Endothelial cell of umbilical vein (primary cell): ENCODE results near the gene FAM177B. TPM values are rescaled to one million over a fixed set of nuclear protein-coding genes. Genes with fewer than 3 reads are reported as not detected.
"Not testable (repeated sequence)": the region's sequence is repeated elsewhere in the genome, so short reads cannot be mapped to it uniquely, and the experiment has no call there.

Experiments
- BruUV-seq: library from RNA; stranded (reverse); fragments of 400-500 nt; replicated peaks from 2 replicates; lab custom pipeline; 2021; lab: Mats Ljungman, UMichigan
- CTCF ChIA-PET: fragments of 300-600, 350-600 bp; sonication (Branson Sonifier 250); formaldehyde crosslinking; loops from one replicate; lab custom pipeline; 2021; ENCODE audit warnings: antibody characterized with exemption, inconsistent platforms; lab: Charles Lee
- POLR2A ChIA-PET: fragments of 300-600, 350-600 bp; sonication (Branson Sonifier 250); formaldehyde crosslinking; loops from one replicate; lab custom pipeline; 2021; ENCODE audit warnings: antibody characterized with exemption, inconsistent platforms; lab: Charles Lee
- DNase-seq: peaks from one replicate; pipeline ENCODE4 v3.0.0-alpha.2; 2011; ENCODE audit warnings: low read depth, low spot score
- FAIRE-seq: peaks from 2 replicates; lab custom pipeline; 2011; peaks lifted over from hg19 to GRCh38; lab: Jason Lieb, UNC
- H2AFZ ChIP-seq: 2 replicates; pipeline ENCODE4 v1.6.0; 2012; ENCODE audit warnings: low read depth, low read length, control low read depth, inconsistent platforms
- H3K27ac ChIP-seq: 2 replicates; pipeline ENCODE4 v1.5.1; 2011; ENCODE audit warnings: low read depth, mild to moderate bottlenecking, control low read depth, low read length, moderate library complexity; ENCODE audit not compliant: insufficient read depth
- H3K27me3 ChIP-seq, 2 experiments: 2 replicates each; pipeline versions ENCODE4 v1.6.0 to v1.6.1; 2011; ENCODE audit warnings: low read length in 2 of 2, mixed read lengths in 1 of 2; ENCODE audit not compliant: control insufficient read depth in 2 of 2, insufficient read depth in 2 of 2
- H3K36me3 ChIP-seq, 2 experiments: 2 replicates in 1 of 2; 3 replicates in 1 of 2; pipeline ENCODE4 v1.5.1; 2011; ENCODE audit warnings: low read length in 2 of 2, mild to moderate bottlenecking in 1 of 2, moderate library complexity in 1 of 2; ENCODE audit not compliant: control insufficient read depth in 2 of 2, insufficient read depth in 2 of 2; ENCODE audit errors: extremely low read depth in 1 of 2
- H3K4me1 ChIP-seq: 3 replicates; pipeline ENCODE4 v1.5.1; 2011; ENCODE audit warnings: mild to moderate bottlenecking, low read length; ENCODE audit not compliant: control insufficient read depth, insufficient read depth; ENCODE audit errors: extremely low read depth
- H3K4me2 ChIP-seq: 2 replicates; pipeline ENCODE4 v1.6.1; 2011; ENCODE audit warnings: low read length, control low read depth, mixed read lengths; ENCODE audit not compliant: insufficient read depth
- H3K4me3 ChIP-seq, 3 experiments: fragments of 200-600 bp in 1 of 3; sonication (generic), shearing (Covaris generic) in 1 of 3; replicated peaks in 1 of 3; 2 replicates each; pipeline ENCODE4 v1.5.1; 2011 to 2016; ENCODE audit warnings: control low read depth in 3 of 3, low read length in 3 of 3, mild to moderate bottlenecking in 2 of 3, inconsistent platforms in 1 of 3, low read depth in 1 of 3, moderate library complexity in 1 of 3; ENCODE audit not compliant: insufficient read depth in 1 of 3
- H3K79me2 ChIP-seq: 2 replicates; pipeline ENCODE4 v1.6.0; 2012; ENCODE audit warnings: low read length, inconsistent platforms; ENCODE audit not compliant: control insufficient read depth, insufficient read depth
- H3K9ac ChIP-seq: replicated peaks from 2 replicates; pipeline ENCODE3; 2011; ENCODE audit warnings: low read length, control low read depth; ENCODE audit not compliant: insufficient read depth; ENCODE audit errors: extremely low read depth
- H3K9me1 ChIP-seq: replicated peaks from 3 replicates; pipeline ENCODE4 v1.6.0; 2011; ENCODE audit warnings: mild to moderate bottlenecking, low read length; ENCODE audit not compliant: control insufficient read depth, insufficient read depth; ENCODE audit errors: extremely low read depth
- H3K9me3 ChIP-seq: replicated peaks from 2 replicates; pipeline ENCODE4 v1.5.1; 2012; ENCODE audit warnings: low read length, inconsistent platforms; ENCODE audit not compliant: control insufficient read depth, insufficient read depth
- H4K20me1 ChIP-seq: replicated peaks from 2 replicates; pipeline ENCODE3; 2011; ENCODE audit warnings: mild to moderate bottlenecking, low read length; ENCODE audit not compliant: control insufficient read depth, insufficient read depth; ENCODE audit errors: extremely low read depth
- EZH2 ChIP-seq: IDR thresholded peaks from 2 replicates; pipeline ENCODE4 v1.6.1; 2012; ENCODE audit warnings: borderline replicate concordance, low read depth, mild to moderate bottlenecking, moderate library complexity, low read length, inconsistent platforms; ENCODE audit not compliant: severe bottlenecking
- GATA2 ChIP-seq: IDR thresholded peaks from 2 replicates; pipeline ENCODE4 v1.7.0; 2011; ENCODE audit warnings: low read depth, mild to moderate bottlenecking, moderate library complexity, mixed read lengths, low read length; ENCODE audit not compliant: insufficient read length, insufficient read depth
- JUN ChIP-seq: IDR thresholded peaks from 2 replicates; pipeline ENCODE4 v1.6.1; 2011; ENCODE audit warnings: borderline replicate concordance, low read depth; ENCODE audit not compliant: insufficient read length, insufficient read depth
- POLR2A ChIP-seq: IDR thresholded peaks from 2 replicates; pipeline ENCODE4 v1.6.1; 2012; ENCODE audit warnings: low read depth, mild to moderate bottlenecking, control low read depth, low read length
- dilution Hi-C: fragments of 300-500 bp; cut with MboI; formaldehyde crosslinking; loops from one replicate; pipeline ENCODE4 v1.15.0; 2019; ENCODE audit warnings: low sequenced_read_pairs; ENCODE audit not compliant: extremely low pct_ligation_motif_present
- intact Hi-C: fragments of 100-400 bp; cut with micrococcal nuclease; formaldehyde crosslinking; loops from one replicate; pipeline ENCODE4 v1.10.0; 2022
- polyA plus RNA-seq, 4 experiments: library from polyadenylated mRNA; depleted of rRNA in 3 of 4; stranded (reverse) in 3 of 4; unstranded in 1 of 4; fragments of >200 nt; gene quantifications; 2 replicates each; pipeline versions ENCODE4 v1.2.1 to v1.2.3, GENCODE V29; 2011 to 2012; ENCODE audit warnings: missing spikeins in 1 of 4
- total RNA-seq: library from RNA; stranded (reverse); gene quantifications from 2 replicates; pipeline ENCODE4 v1.2.3, GENCODE V29; 2021

FAM177B gene
- total and polyA plus RNA-seq, 2 donors (not counting 3 experiments of a cell fraction or from before 2014, with no cell fraction given) = not detected

DNA sequence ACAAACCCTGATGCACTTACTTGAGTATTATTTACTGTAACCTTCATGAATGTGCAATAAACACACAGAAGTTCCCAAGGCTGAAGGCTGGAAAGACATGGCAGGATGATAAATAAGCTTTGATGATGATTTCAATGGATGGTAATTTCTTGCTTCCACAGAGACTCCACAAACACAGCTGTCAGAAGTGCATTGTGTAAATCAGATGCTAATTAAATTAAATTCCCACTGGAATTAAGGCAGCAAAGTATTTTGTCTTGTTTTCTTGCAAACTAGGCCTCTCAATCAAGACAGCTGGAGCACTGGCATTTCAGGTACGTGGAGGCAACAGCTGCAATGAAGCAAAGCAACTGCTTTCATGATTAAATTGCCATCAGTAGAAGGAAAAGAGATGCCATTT lies 24.1 kb downstream of the FAM177B start:
- H3K9me1 ChIP-seq = no peaks in the 10 kb centered on the region
- H3K9me3 ChIP-seq = no peaks in the 10 kb centered on the region
- H3K36me3 ChIP-seq = no peaks in the 10 kb centered on the region
- POLR2A ChIA-PET = no interaction called here
- no peaks in the 10 kb centered on the region for H3K79me2 ChIP-seq
- no peaks in the 10 kb centered on the region for H3K4me1 ChIP-seq
- H3K4me3 ChIP-seq = no peak overlapping the region
- intact Hi-C loops (no loop called here), dilution Hi-C loops (no loop called here)
- CTCF ChIA-PET = interaction anchor here (1.3 kb wide), 1 partner anchor 10 kb away, joined by 3 read pairs; no protein-coding TSS in a partner anchor
- FAIRE-seq = no peak
- BruUV-seq = no TSS peak
- TF ChIP-seq EZH2 = no peak
- TF ChIP-seq GATA2 = no peak
- no peak for TF ChIP-seq JUN
- TF ChIP-seq POLR2A = no peak
- no peak overlapping the region for H3K9ac ChIP-seq
- no peak overlapping the region for H2AFZ ChIP-seq
- DNase-seq = no peak
- peaks cover 0 to 4% of the 10 kb centered on the region in 2 experiments for H3K27me3 ChIP-seq
- no peaks in the 10 kb centered on the region for H4K20me1 ChIP-seq
- H3K4me2 ChIP-seq = no peak overlapping the region
- H3K27ac ChIP-seq = no peak overlapping the region

DNA sequence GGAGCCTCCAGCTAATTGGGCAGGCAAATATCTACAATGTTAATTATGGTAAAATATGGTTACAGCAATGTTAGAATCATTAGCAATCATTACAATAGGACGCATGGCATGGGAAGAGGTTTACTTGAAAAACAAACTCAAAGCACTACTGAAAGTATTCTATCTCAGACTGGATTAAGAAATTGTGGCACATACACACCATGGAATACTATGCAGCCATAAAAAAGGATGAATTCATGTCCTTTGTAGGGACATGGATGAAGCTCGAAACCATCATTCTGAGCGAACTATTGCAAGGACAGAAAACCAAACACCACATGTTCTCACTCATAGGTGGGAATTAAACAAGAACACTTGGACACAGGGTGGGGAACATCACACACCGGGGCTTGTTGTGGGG lies 25.2 kb downstream of the FAM177B start:
- H3K9me3 ChIP-seq, CTCF ChIA-PET, H2AFZ ChIP-seq, H3K4me3 ChIP-seq, H3K36me3 ChIP-seq, H3K4me1 ChIP-seq, H3K27me3 ChIP-seq, dilution Hi-C loops, POLR2A ChIA-PET, H3K27ac ChIP-seq, H3K4me2 ChIP-seq, H3K79me2 ChIP-seq, FAIRE-seq, DNase-seq, H3K9ac ChIP-seq, H3K9me1 ChIP-seq, intact Hi-C loops, H4K20me1 ChIP-seq, BruUV-seq: not testable (repeated sequence)
